ENCODE data around the gene ODF2. TPM values are rescaled to one million over a fixed set of nuclear protein-coding genes. Genes with fewer than 3 reads are reported as not detected.
A peak's percentile ranks its signal among the peaks of the same experiment; 100 is the strongest.

Gene ODF2
- total RNA-seq, 5 donors from 2014 or later (not counting 1 experiment from before 2014, with no cell fraction given), result 26.0 to 35.7 (median 33.1) TPM

- ATAC-seq (replicated peaks in 1 of 4), result peak in 1 of 4 experiments; percentile 76
Observed at GRCh38 chr9:128470560-128470959, 14.8 kb downstream of the ODF2 start.

GRCh38 chr9:128473104-128473503, 17.3 kb downstream of the ODF2 start:
- H3K9me3 ChIP-seq, result no peaks in the 10 kb centered on the region
- Mint-ChIP-seq H3K4me1 (peaks cover 2 to 9% (median 2%) of the 10 kb centered on the region in 3 donors), H3K27me3 (no peaks in the 10 kb centered on the region), H3K4me3 (no peak overlapping the region), H3K36me3 (peaks cover 33% of the 10 kb centered on the region), H3K27ac (no peak overlapping the region), H3K9me3 (no peaks in the 10 kb centered on the region)
- H3K4me3 ChIP-seq (ENCODE audit: control insufficient read depth in 1 of 2, extremely low read depth in 1 of 2, low read length in 1 of 2), result no peak overlapping the region
- ChIA-PET CTCF (no interaction called here), POLR2A (no interaction called here)
- no peak for ATAC-seq (replicated peaks in 1 of 4)
- peaks cover 0 to 4% of the 10 kb centered on the region in 2 experiments for H3K4me1 ChIP-seq (ENCODE audit: control insufficient read depth in 1 of 2, extremely low read depth in 1 of 2, insufficient read depth in 2 of 2, low read length in 2 of 2)
- H3K36me3 ChIP-seq (ENCODE audit: control insufficient read depth in 2 of 2, extremely low read depth in 1 of 2, insufficient read depth in 1 of 2, low read length in 1 of 2), result peaks cover 9 to 26% of the 10 kb centered on the region in 2 donors
- 86% methylated on average over 3 of the region's 5 CpGs for WGBS (ENCODE audit: insufficient coverage)
- H3K27me3 ChIP-seq (replicated peaks in 1 of 2; ENCODE audit: control insufficient read depth in 2 of 2, extremely low read depth in 1 of 2, insufficient read depth in 2 of 2, low read length in 1 of 2), result no peaks in the 10 kb centered on the region
- no peak overlapping the region for H3K27ac ChIP-seq (ENCODE audit: low read length)
- DNase-seq, result no peak

More at GRCh38 chr9:128470560-128470959, 14.8 kb downstream of the ODF2 start:
- DNase-seq, result peak in 19 of 35 experiments; percentile 7 to 49 (median 23)
- Mint-ChIP-seq H3K4me3 (peak overlapping the region in 1 of 3 donors; percentile 15), H3K27me3 (no peaks in the 10 kb centered on the region), H3K36me3 (peaks cover 26% of the 10 kb centered on the region), H3K9me3 (no peaks in the 10 kb centered on the region), H3K4me1 (peaks cover 2 to 9% (median 2%) of the 10 kb centered on the region in 3 donors), H3K27ac (no peak overlapping the region)
- 41% methylated on average over 3 of the region's 5 CpGs for whole genome bisulfite sequencing (ENCODE audit: insufficient coverage)
- ChIA-PET POLR2A (no interaction called here), CTCF (no interaction called here)
- Histone ChIP-seq H3K4me1 (ENCODE audit: control insufficient read depth in 1 of 2, extremely low read depth in 1 of 2, insufficient read depth in 2 of 2, low read length in 2 of 2) (peaks cover 0 to 4% of the 10 kb centered on the region in 2 experiments), H3K36me3 (ENCODE audit: control insufficient read depth in 2 of 2, extremely low read depth in 1 of 2, insufficient read depth in 1 of 2, low read length in 1 of 2) (peaks cover 9 to 26% of the 10 kb centered on the region in 2 donors), H3K27me3 (replicated peaks in 1 of 2; ENCODE audit: control insufficient read depth in 2 of 2, extremely low read depth in 1 of 2, insufficient read depth in 2 of 2, low read length in 1 of 2) (no peaks in the 10 kb centered on the region), H3K9me3 (no peaks in the 10 kb centered on the region), H3K4me3 (ENCODE audit: control insufficient read depth in 1 of 2, extremely low read depth in 1 of 2, low read length in 1 of 2) (no peak overlapping the region), H3K27ac (ENCODE audit: low read length) (no peak overlapping the region)

GRCh38 chr9:128475867-128476266, 20.1 kb downstream of the ODF2 start:
- H3K9me3 ChIP-seq, result no peaks in the 10 kb centered on the region
- no peaks in the 10 kb centered on the region for H3K27me3 ChIP-seq (replicated peaks in 1 of 2; ENCODE audit: control insufficient read depth in 2 of 2, extremely low read depth in 1 of 2, insufficient read depth in 2 of 2, low read length in 1 of 2)
- no peak overlapping the region for H3K4me3 ChIP-seq (ENCODE audit: control insufficient read depth in 1 of 2, extremely low read depth in 1 of 2, low read length in 1 of 2)
- Mint-ChIP-seq H3K27me3 (no peaks in the 10 kb centered on the region), H3K4me1 (peaks cover 0 to 3% (median 0%) of the 10 kb centered on the region in 3 donors), H3K4me3 (no peak overlapping the region), H3K9me3 (no peaks in the 10 kb centered on the region), H3K27ac (no peak overlapping the region), H3K36me3 (peaks cover 45% of the 10 kb centered on the region)
- ChIA-PET POLR2A (no interaction called here), CTCF (no interaction called here)
- no peaks in the 10 kb centered on the region for H3K4me1 ChIP-seq (ENCODE audit: control insufficient read depth in 1 of 2, extremely low read depth in 1 of 2, insufficient read depth in 2 of 2, low read length in 2 of 2)
- 100% methylated on average over 3 of the region's 7 CpGs for WGBS (ENCODE audit: insufficient coverage)
- no peak overlapping the region for H3K27ac ChIP-seq (ENCODE audit: low read length)
- peaks cover 17 to 26% of the 10 kb centered on the region in 2 donors for H3K36me3 ChIP-seq (ENCODE audit: control insufficient read depth in 2 of 2, extremely low read depth in 1 of 2, insufficient read depth in 1 of 2, low read length in 1 of 2)
- ATAC-seq (replicated peaks in 1 of 4) (no peak), DNase-seq (no peak)

GRCh38 chr9:128479262-128479661, 23.5 kb downstream of the ODF2 start:
- Mint-ChIP-seq H3K4me1 (no peaks in the 10 kb centered on the region), H3K4me3 (no peak overlapping the region), H3K27me3 (no peaks in the 10 kb centered on the region), H3K27ac (no peak overlapping the region), H3K9me3 (no peaks in the 10 kb centered on the region), H3K36me3 (peaks cover 48% of the 10 kb centered on the region)
- Histone ChIP-seq H3K4me3 (ENCODE audit: control insufficient read depth in 1 of 2, extremely low read depth in 1 of 2, low read length in 1 of 2) (no peak overlapping the region), H3K27ac (ENCODE audit: low read length) (no peak overlapping the region), H3K36me3 (ENCODE audit: control insufficient read depth in 2 of 2, extremely low read depth in 1 of 2, insufficient read depth in 1 of 2, low read length in 1 of 2) (peaks cover 15 to 34% of the 10 kb centered on the region in 2 donors), H3K27me3 (replicated peaks in 1 of 2; ENCODE audit: control insufficient read depth in 2 of 2, extremely low read depth in 1 of 2, insufficient read depth in 2 of 2, low read length in 1 of 2) (no peaks in the 10 kb centered on the region), H3K4me1 (ENCODE audit: control insufficient read depth in 1 of 2, extremely low read depth in 1 of 2, insufficient read depth in 2 of 2, low read length in 2 of 2) (no peaks in the 10 kb centered on the region), H3K9me3 (no peaks in the 10 kb centered on the region)
- ChIA-PET POLR2A (no interaction called here), CTCF (no interaction called here)
- 60% methylated on average over 1 of the region's 1 CpG for WGBS (ENCODE audit: insufficient coverage)
- no peak for DNase-seq
- no peak for ATAC-seq (replicated peaks in 1 of 4)

- ChIA-PET CTCF (no interaction called here), POLR2A (no interaction called here)
- DNase-seq (no peak), ATAC-seq (replicated peaks in 1 of 4) (no peak)
- Mint-ChIP-seq H3K9me3 (no peaks in the 10 kb centered on the region), H3K4me1 (no peaks in the 10 kb centered on the region), H3K36me3 (peaks cover 56% of the 10 kb centered on the region), H3K4me3 (no peak overlapping the region), H3K27ac (no peak overlapping the region), H3K27me3 (no peaks in the 10 kb centered on the region)
- Histone ChIP-seq H3K27me3 (replicated peaks in 1 of 2; ENCODE audit: control insufficient read depth in 2 of 2, extremely low read depth in 1 of 2, insufficient read depth in 2 of 2, low read length in 1 of 2) (no peaks in the 10 kb centered on the region), H3K27ac (ENCODE audit: low read length) (no peak overlapping the region), H3K4me3 (ENCODE audit: control insufficient read depth in 1 of 2, extremely low read depth in 1 of 2, low read length in 1 of 2) (no peak overlapping the region), H3K4me1 (ENCODE audit: control insufficient read depth in 1 of 2, extremely low read depth in 1 of 2, insufficient read depth in 2 of 2, low read length in 2 of 2) (no peaks in the 10 kb centered on the region), H3K36me3 (ENCODE audit: control insufficient read depth in 2 of 2, extremely low read depth in 1 of 2, insufficient read depth in 1 of 2, low read length in 1 of 2) (peaks cover 33 to 56% of the 10 kb centered on the region in 2 donors), H3K9me3 (no peaks in the 10 kb centered on the region)
- WGBS (ENCODE audit: insufficient coverage), result 100% methylated on average over 9 of the region's 10 CpGs
Observed at GRCh38 chr9:128481561-128481960, 25.8 kb downstream of the ODF2 start.

GRCh38 chr9:128482186-128482585, 26.4 kb downstream of the ODF2 start:
- 100% methylated on average over 2 of the region's 7 CpGs for WGBS (ENCODE audit: insufficient coverage)
- peaks cover 33 to 62% of the 10 kb centered on the region in 2 donors for H3K36me3 ChIP-seq (ENCODE audit: control insufficient read depth in 2 of 2, extremely low read depth in 1 of 2, insufficient read depth in 1 of 2, low read length in 1 of 2)
- H3K27ac Mint-ChIP-seq, result no peak overlapping the region

More at GRCh38 chr9:128482186-128482585, 26.4 kb downstream of the ODF2 start:
- Mint-ChIP-seq H3K36me3 (peaks cover 60% of the 10 kb centered on the region), H3K9me3 (no peaks in the 10 kb centered on the region), H3K4me3 (no peak overlapping the region), H3K27me3 (no peaks in the 10 kb centered on the region), H3K4me1 (no peaks in the 10 kb centered on the region)
- no peak overlapping the region for H3K27ac ChIP-seq (ENCODE audit: low read length)
- H3K4me1 ChIP-seq (ENCODE audit: control insufficient read depth in 1 of 2, extremely low read depth in 1 of 2, insufficient read depth in 2 of 2, low read length in 2 of 2), result no peaks in the 10 kb centered on the region
- ATAC-seq (replicated peaks in 1 of 4) (no peak), DNase-seq (no peak)
- no peaks in the 10 kb centered on the region for H3K27me3 ChIP-seq (replicated peaks in 1 of 2; ENCODE audit: control insufficient read depth in 2 of 2, extremely low read depth in 1 of 2, insufficient read depth in 2 of 2, low read length in 1 of 2)
- no peaks in the 10 kb centered on the region for H3K9me3 ChIP-seq
- POLR2A ChIA-PET, result interaction anchor here in 1 of 2 donors (0.7 kb wide), 1 partner anchor 13 kb away, joined by 3 read pairs; no protein-coding TSS in a partner anchor
- no peak overlapping the region for H3K4me3 ChIP-seq (ENCODE audit: control insufficient read depth in 1 of 2, extremely low read depth in 1 of 2, low read length in 1 of 2)
- CTCF ChIA-PET, result no interaction called here
